Measurements from ENCODE around the gene NXPH4. TPM values are rescaled to one million over a fixed set of nuclear protein-coding genes. Genes with fewer than 3 reads are reported as not detected.
A peak's percentile ranks its signal among the peaks of the same experiment; 100 is the strongest.

Gene NXPH4
- total and polyA plus RNA-seq, 2 donors (not counting 1 experiment from before 2014, with no cell fraction given) = 3.5 to 8.6 TPM

- H3K9me3 ChIP-seq (ENCODE audit: control extremely low read depth in 1 of 3, control insufficient read depth in 2 of 3, insufficient read depth in 1 of 3, low read length in 2 of 3) = peaks cover 0 to 50% (median 0%) of the 10 kb centered on the region in 3 donors
- CTCF ChIA-PET = interaction anchor here (8.8 kb wide), 1 partner anchor 17 kb away, joined by 838 read pairs; the partner anchor contains the start of genes SHMT2 and STAC3
- peaks cover 0 to 93% (median 60%) of the 10 kb centered on the region in 4 experiments for H3K27me3 ChIP-seq (replicated peaks in 1 of 4; ENCODE audit: control extremely low read depth in 1 of 4, control insufficient read depth in 3 of 4, insufficient read depth in 4 of 4, low read length in 3 of 4)
- peaks cover 80 to 82% of the 10 kb centered on the region in 2 donors for H3K4me1 ChIP-seq (ENCODE audit: control insufficient read depth in 2 of 2, insufficient read depth in 2 of 2, low read length in 2 of 2)
- no peak overlapping the region for H3K4me3 ChIP-seq (ENCODE audit: control extremely low read depth in 1 of 5, extremely low read depth in 1 of 5, insufficient read depth in 1 of 5, low read depth in 2 of 5, low read length in 4 of 5)
- no peak overlapping the region for H3K27ac ChIP-seq (ENCODE audit: low read length in 2 of 2)
- no peak for DNase-seq
- H3K4me2 ChIP-seq (replicated peaks; ENCODE audit: low read depth, low read length, poor library complexity, severe bottlenecking) = no peak overlapping the region
- POLR2A ChIA-PET = interaction anchor here (1.0 kb wide), 1 partner anchor 9 kb away, joined by 4 read pairs; the partner anchor contains the start of gene SHMT2
- H4K20me1 ChIP-seq (ENCODE audit: control insufficient read depth, insufficient read depth, low read length, poor library complexity, severe bottlenecking) = peaks cover 30% of the 10 kb centered on the region
- intact Hi-C loops (cut with micrococcal nuclease) = no loop called here
- Mint-ChIP-seq H3K9me3 (ENCODE audit: insufficient read depth) (no peaks in the 10 kb centered on the region), H3K27me3 (peaks cover 61% of the 10 kb centered on the region), H3K27ac (no peak overlapping the region), H3K4me1 (peaks cover 70% of the 10 kb centered on the region), H3K4me3 (no peak overlapping the region)
- no peak for TF ChIP-seq CTCF (IDR thresholded peaks at IDR 0.05)
- TF ChIP-seq EZH2 (IDR thresholded peaks at IDR 0.05; ENCODE audit: borderline replicate concordance, insufficient read depth, low read depth, low read length, poor library complexity, severe bottlenecking) = peak; percentile 2
- no peak for ATAC-seq (ENCODE audit: low read depth)
- peaks cover 5% of the 10 kb centered on the region for H3K79me2 ChIP-seq (ENCODE audit: control insufficient read depth, insufficient read depth, low read length)
- H3K36me3 ChIP-seq (replicated peaks in 1 of 2; ENCODE audit: control extremely low read depth in 1 of 2, control insufficient read depth in 1 of 2, extremely low read depth in 1 of 2, insufficient read depth in 2 of 2, low read length in 1 of 2) = no peaks in the 10 kb centered on the region
- no peak overlapping the region for H2AFZ ChIP-seq (ENCODE audit: insufficient read depth, low read depth, low read length, poor library complexity, severe bottlenecking)
- no peak overlapping the region for H3K9ac ChIP-seq (ENCODE audit: low read length)
- 21% methylated on average over 2 of the region's 38 CpGs for WGBS (ENCODE audit: insufficient coverage)
Observed at GRCh38 chr12:57219993-57220754, 3.6 kb downstream of the NXPH4 start.

DNA sequence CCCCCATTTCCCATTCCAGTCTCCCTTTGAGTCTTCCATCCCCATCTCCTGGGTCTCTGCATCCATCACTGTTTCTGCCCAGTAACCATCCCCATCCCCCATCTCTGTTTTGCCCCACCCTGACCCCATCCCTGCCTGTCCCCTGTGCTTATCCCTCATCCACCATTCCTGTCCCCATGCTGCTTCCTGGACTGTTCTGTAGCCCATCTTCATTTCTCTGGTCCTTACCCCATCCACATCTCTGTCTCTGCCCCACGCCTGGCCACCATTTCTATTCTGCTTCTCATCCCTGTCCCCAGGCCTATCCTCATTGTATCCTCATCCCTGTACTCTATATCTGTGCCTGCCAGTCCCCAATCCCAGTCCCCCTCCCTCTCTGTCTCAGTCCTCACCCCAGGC is 4.2 kb downstream of the NXPH4 start:
- H3K4me2 ChIP-seq (replicated peaks; ENCODE audit: low read depth, low read length, poor library complexity, severe bottlenecking) = peak overlapping the region; percentile 38
- DNase-seq = no peak
- H2AFZ ChIP-seq (ENCODE audit: insufficient read depth, low read depth, low read length, poor library complexity, severe bottlenecking) = no peak overlapping the region
- Mint-ChIP-seq H3K27me3 (peaks cover 62% of the 10 kb centered on the region), H3K4me1 (peaks cover 69% of the 10 kb centered on the region), H3K9me3 (ENCODE audit: insufficient read depth) (no peaks in the 10 kb centered on the region), H3K27ac (no peak overlapping the region), H3K4me3 (no peak overlapping the region)
- peaks cover 0 to 93% (median 62%) of the 10 kb centered on the region in 4 experiments for H3K27me3 ChIP-seq (replicated peaks in 1 of 4; ENCODE audit: control extremely low read depth in 1 of 4, control insufficient read depth in 3 of 4, insufficient read depth in 4 of 4, low read length in 3 of 4)
- H4K20me1 ChIP-seq (ENCODE audit: control insufficient read depth, insufficient read depth, low read length, poor library complexity, severe bottlenecking) = peaks cover 30% of the 10 kb centered on the region
- POLR2A ChIA-PET = no interaction called here
- H3K4me3 ChIP-seq (ENCODE audit: control extremely low read depth in 1 of 5, extremely low read depth in 1 of 5, insufficient read depth in 1 of 5, low read depth in 2 of 5, low read length in 4 of 5) = no peak overlapping the region
- H3K27ac ChIP-seq (ENCODE audit: low read length in 2 of 2) = no peak overlapping the region
- ATAC-seq (ENCODE audit: low read depth) = no peak
- peaks cover 0 to 56% (median 0%) of the 10 kb centered on the region in 3 donors for H3K9me3 ChIP-seq (ENCODE audit: control extremely low read depth in 1 of 3, control insufficient read depth in 2 of 3, insufficient read depth in 1 of 3, low read length in 2 of 3)
- H3K79me2 ChIP-seq (ENCODE audit: control insufficient read depth, insufficient read depth, low read length) = peaks cover 5% of the 10 kb centered on the region
- peaks cover 80 to 82% of the 10 kb centered on the region in 2 donors for H3K4me1 ChIP-seq (ENCODE audit: control insufficient read depth in 2 of 2, insufficient read depth in 2 of 2, low read length in 2 of 2)
- 46% methylated on average over 1 of the region's 1 CpG for WGBS (ENCODE audit: insufficient coverage)
- no peaks in the 10 kb centered on the region for H3K36me3 ChIP-seq (replicated peaks in 1 of 2; ENCODE audit: control extremely low read depth in 1 of 2, control insufficient read depth in 1 of 2, extremely low read depth in 1 of 2, insufficient read depth in 2 of 2, low read length in 1 of 2)
- H3K9ac ChIP-seq (ENCODE audit: low read length) = no peak overlapping the region
- intact Hi-C loops (cut with micrococcal nuclease) = no loop called here
- TF ChIP-seq CTCF (IDR thresholded peaks at IDR 0.05) = no peak
- TF ChIP-seq EZH2 (IDR thresholded peaks at IDR 0.05; ENCODE audit: borderline replicate concordance, insufficient read depth, low read depth, low read length, poor library complexity, severe bottlenecking) = no peak
- CTCF ChIA-PET = interaction anchor here (1.1 kb wide), 1 partner anchor 18 kb away, joined by 5 read pairs; no protein-coding TSS in a partner anchor

All from B cell (primary cell).